ENCODE results near the gene ZNF346.

DNA sequence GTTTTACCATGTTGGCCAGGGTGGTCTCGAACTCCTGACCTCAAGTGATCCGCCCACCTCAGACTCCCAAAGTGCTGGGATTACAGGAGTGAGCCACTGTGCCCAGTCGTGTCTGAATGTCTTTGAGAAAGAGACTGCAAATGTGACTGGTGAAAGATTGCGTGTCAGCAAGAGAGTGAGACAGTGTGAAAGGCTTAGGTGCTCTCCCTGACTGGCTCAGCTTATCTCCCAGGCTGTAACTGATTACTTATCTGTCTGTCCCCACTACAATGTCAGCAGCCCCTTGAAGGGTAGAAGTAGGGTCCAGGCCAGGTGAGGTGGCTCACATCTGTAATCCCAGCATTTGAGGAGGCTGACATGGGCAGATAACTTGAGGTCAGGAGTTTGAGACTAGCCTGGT is 60.9 kb downstream of the ZNF346 start:
- TF ChIP-seq, protein P1, sequence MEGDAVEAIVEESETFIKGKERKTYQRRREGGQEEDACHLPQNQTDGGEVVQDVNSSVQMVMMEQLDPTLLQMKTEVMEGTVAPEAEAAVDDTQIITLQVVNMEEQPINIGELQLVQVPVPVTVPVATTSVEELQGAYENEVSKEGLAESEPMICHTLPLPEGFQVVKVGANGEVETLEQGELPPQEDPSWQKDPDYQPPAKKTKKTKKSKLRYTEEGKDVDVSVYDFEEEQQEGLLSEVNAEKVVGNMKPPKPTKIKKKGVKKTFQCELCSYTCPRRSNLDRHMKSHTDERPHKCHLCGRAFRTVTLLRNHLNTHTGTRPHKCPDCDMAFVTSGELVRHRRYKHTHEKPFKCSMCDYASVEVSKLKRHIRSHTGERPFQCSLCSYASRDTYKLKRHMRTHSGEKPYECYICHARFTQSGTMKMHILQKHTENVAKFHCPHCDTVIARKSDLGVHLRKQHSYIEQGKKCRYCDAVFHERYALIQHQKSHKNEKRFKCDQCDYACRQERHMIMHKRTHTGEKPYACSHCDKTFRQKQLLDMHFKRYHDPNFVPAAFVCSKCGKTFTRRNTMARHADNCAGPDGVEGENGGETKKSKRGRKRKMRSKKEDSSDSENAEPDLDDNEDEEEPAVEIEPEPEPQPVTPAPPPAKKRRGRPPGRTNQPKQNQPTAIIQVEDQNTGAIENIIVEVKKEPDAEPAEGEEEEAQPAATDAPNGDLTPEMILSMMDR (conservative IDR thresholded peaks at IDR 0.05; ENCODE audit: low read length): no peak
- no peak for TF ChIP-seq EZH2phosphoT487 (IDR thresholded peaks at IDR 0.05; ENCODE audit: borderline replicate concordance, low read depth, low read length)
